ENCODE data around the gene GARIN3.
A peak's percentile ranks its signal among the peaks of the same experiment; 100 is the strongest.

Gene GARIN3

GRCh38 chr5:157143127-157143971, 22.7 kb downstream of the GARIN3 start:
- peak; percentile 14 for DNase-seq (ENCODE audit: low read depth)

DNA sequence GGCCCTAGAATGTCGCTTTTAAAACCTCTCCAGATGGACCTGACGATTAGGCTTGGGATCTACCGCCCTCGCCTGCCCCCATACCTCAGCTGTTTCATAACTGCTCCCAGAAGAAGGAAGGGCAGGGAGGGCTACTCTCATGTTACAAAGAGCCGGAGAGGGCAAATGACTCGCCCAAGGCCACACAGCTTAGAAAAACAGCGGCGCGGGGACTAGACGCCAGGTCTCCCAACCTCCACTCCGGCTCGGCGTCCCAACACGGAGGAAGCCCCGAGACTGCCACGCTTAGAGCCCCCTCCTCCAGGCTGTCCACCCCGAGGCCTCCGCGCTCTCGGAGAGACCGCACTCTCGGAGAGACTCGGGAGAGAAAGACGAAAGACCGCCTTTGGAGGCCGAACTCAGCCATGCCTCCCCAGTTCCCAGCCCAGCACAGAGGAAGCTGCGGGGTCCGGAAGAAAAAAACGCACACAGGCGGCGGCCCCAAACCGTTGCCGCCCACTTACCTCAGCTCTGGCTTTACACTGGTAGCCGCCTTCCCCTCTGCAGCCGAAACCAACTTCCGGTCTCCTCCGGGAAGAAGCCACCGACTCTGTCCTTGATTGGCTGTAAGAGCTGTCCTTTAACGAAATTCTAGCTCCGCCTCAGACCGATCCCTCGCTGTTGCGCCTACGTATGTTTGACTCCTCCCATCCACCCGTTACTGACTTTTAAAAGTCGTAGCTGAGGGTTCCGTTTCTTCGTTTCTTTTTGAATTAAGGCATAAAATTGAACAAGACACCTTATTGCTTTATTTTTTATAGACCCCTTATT, 23.5 kb downstream of the GARIN3 start, which contains the start of gene MED7:
Gene MED7, minus strand, starts transcription at position 549 of the 810 bp plus-strand sequence. CDS start 3,434 bp downstream, outside the sequence.
- DNase-seq (ENCODE audit: low read depth), result peak; percentile 99

DNA sequence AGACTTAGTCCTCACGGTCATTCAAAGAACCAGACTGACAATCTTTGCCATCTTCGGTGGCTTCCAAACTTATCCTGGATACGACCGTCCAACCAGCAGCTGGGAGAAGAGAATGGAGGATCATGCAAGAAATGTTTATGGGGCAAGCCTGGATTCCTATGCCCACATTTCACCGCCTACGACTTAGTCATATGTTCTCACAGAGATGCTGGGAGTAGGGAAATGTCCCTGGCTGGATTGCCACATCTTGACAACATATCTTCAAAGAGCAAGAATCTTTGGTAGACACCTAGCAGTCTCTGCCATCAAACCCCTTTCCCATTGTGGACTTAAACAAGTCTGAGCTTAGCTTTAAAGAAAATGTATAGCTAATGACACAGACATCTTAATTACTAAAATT, 28.4 kb downstream of the GARIN3 start:
- DNase-seq (ENCODE audit: low read depth), result peak; percentile 85

DNA sequence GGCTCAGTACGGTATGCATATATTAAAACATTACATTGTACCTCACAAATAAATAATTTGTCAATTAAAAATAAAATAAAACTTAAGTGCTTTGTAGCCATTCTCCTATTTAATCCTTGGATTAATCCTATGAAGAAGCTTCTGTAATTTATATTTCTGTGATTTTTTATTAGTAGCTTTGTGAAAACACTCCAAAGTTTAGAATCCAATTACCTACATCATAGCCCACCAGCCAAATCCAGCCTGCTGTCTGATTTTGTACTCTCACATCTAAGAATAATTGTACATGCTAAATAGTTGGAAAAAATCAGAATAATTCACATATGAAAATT, 33.8 kb downstream of the GARIN3 start:
- DNase-seq (ENCODE audit: low read depth), result no peak

- peak; percentile 61 for DNase-seq (ENCODE audit: low read depth)
These were observed 35.1 kb downstream of the GARIN3 start for GRCh38 chr5:157130925-157131324.

GRCh38 chr5:157121709-157122108, 44.4 kb downstream of the GARIN3 start:
- no peak for DNase-seq (ENCODE audit: low read depth)

- DNase-seq (ENCODE audit: low read depth), result no peak
These were observed 46.0 kb downstream of the GARIN3 start for GRCh38 chr5:157120102-157120501.

GRCh38 chr5:157116483-157116954, 49.5 kb downstream of the GARIN3 start:
- no peak for DNase-seq (ENCODE audit: low read depth)

GRCh38 chr5:157115502-157115901, 50.6 kb downstream of the GARIN3 start:
- no peak for DNase-seq (ENCODE audit: low read depth)

DNA sequence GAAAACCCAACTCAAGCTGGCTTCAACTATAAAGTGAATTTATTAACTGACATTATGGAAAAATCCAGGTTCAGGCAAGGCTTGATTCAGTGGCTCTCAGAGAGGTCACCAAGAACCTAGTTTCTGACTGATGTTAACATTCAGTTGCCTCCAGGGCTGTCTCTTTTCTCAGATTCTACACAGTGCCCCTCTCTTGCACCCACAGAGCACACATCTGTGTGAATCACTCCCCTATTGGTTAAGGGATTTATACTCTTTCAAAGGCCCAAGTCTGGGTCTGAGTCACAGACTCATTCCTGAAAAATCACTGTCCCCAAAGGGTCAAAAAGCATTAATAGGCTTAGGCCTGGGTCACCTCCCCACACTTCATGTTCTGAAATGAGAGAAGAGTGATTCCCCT, 51.1 kb downstream of the GARIN3 start:
- DNase-seq (ENCODE audit: low read depth), result no peak

- DNase-seq (ENCODE audit: low read depth), result no peak
These were observed 53.1 kb downstream of the GARIN3 start for GRCh38 chr5:157113002-157113401.

All from amniotic epithelial cell (primary cell).